ENCODE data around the gene PHACTR2.

Gene PHACTR2

GRCh38 chr6:143740213-143740612 is 62.4 kb downstream of the PHACTR2 start:
- no peak for TF ChIP-seq TCF12 (IDR thresholded peaks at IDR 0.05; ENCODE audit: low read depth)
- no peak for TF ChIP-seq CEBPB (IDR thresholded peaks at IDR 0.05)
- TF ChIP-seq TAF1 (IDR thresholded peaks at IDR 0.05; ENCODE audit: low read depth): no peak
- TF ChIP-seq ZBTB7A (IDR thresholded peaks at IDR 0.05; ENCODE audit: low read depth): no peak
- no peak for TF ChIP-seq EGR1 (IDR thresholded peaks at IDR 0.05)
- TF ChIP-seq CREB1 (IDR thresholded peaks at IDR 0.05; ENCODE audit: low read depth): no peak
- TF ChIP-seq YY1 (IDR thresholded peaks at IDR 0.05; ENCODE audit: low read depth): no peak
- TF ChIP-seq NFIC (IDR thresholded peaks at IDR 0.05): no peak

GRCh38 chr6:143741480-143741879 is 63.7 kb downstream of the PHACTR2 start:
- TF ChIP-seq MAX (IDR thresholded peaks at IDR 0.05) (no peak), TEAD4 (IDR thresholded peaks at IDR 0.05) (no peak), EGR1 (IDR thresholded peaks at IDR 0.05) (no peak), ZBTB7A (IDR thresholded peaks at IDR 0.05; ENCODE audit: low read depth) (no peak), TCF12 (IDR thresholded peaks at IDR 0.05; ENCODE audit: low read depth) (no peak), CEBPB (IDR thresholded peaks at IDR 0.05) (no peak), TAF1 (IDR thresholded peaks at IDR 0.05; ENCODE audit: low read depth) (no peak), FOXM1 (IDR thresholded peaks at IDR 0.05; ENCODE audit: borderline replicate concordance, low read depth) (no peak), REST (IDR thresholded peaks at IDR 0.05; ENCODE audit: low read depth) (no peak), RAD21 (IDR thresholded peaks at IDR 0.05; ENCODE audit: low read depth) (no peak), NFIC (IDR thresholded peaks at IDR 0.05) (no peak), CREB1 (IDR thresholded peaks at IDR 0.05; ENCODE audit: low read depth) (no peak), EP300 (IDR thresholded peaks at IDR 0.05; ENCODE audit: borderline replicate concordance) (no peak), YY1 (IDR thresholded peaks at IDR 0.05; ENCODE audit: low read depth) (no peak)
- TF ChIP-seq, protein P1, sequence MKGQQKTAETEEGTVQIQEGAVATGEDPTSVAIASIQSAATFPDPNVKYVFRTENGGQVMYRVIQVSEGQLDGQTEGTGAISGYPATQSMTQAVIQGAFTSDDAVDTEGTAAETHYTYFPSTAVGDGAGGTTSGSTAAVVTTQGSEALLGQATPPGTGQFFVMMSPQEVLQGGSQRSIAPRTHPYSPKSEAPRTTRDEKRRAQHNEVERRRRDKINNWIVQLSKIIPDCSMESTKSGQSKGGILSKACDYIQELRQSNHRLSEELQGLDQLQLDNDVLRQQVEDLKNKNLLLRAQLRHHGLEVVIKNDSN (IDR thresholded peaks at IDR 0.05): no peak

DNA sequence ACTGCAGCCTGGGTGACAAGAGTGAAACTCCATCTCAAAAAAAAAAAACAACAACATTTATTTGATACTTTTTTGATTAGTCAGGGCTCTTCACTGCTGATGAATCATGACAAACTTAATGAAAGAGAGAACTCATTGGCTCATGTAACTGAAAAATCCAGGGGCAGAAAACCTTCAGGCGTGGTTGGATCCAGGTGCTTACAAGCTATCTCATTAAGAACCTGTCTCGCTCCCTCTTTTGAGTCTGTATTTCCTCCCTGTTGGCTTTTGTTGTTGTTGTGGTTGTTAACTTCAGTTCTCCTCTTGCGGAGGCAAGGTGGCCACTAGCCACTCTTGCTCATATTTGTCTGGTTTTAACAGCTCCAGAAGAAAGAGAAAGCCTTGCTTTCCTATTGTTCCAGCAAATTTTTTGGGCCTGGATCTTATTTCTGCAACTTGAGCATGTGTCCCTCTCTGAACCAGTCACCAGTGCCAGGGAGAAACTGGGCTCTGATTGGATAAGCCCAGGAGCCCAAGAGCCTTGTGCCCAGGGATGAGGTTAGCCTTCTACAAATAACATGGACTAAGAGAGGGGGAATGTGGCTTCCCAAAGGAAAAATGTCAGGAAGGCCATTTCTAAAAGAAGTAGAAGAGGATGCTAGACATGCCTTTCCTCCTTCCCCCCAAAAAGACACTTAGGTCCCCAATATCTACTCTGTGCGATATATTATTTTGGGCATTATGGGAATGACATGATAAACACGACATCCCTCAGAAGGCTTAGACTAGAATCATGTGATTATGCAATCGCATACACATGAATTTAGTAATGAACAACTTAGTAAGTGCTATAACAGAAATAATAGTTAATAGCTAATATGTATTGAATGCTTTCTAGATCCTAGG is 64.5 kb downstream of the PHACTR2 start:
- no peak for TF ChIP-seq REST (IDR thresholded peaks at IDR 0.05; ENCODE audit: low read depth)
- TF ChIP-seq CEBPB (IDR thresholded peaks at IDR 0.05): peak; percentile 82

GRCh38 chr6:143742955-143743255 is 65.1 kb downstream of the PHACTR2 start:
- TF ChIP-seq MAX (IDR thresholded peaks at IDR 0.05): no peak
- TF ChIP-seq, protein P1 (IDR thresholded peaks at IDR 0.05): no peak
- no peak for TF ChIP-seq TCF12 (IDR thresholded peaks at IDR 0.05; ENCODE audit: low read depth)
- TF ChIP-seq FOXM1 (IDR thresholded peaks at IDR 0.05; ENCODE audit: borderline replicate concordance, low read depth): no peak
- TF ChIP-seq TEAD4 (IDR thresholded peaks at IDR 0.05): no peak
- TF ChIP-seq EP300 (IDR thresholded peaks at IDR 0.05; ENCODE audit: borderline replicate concordance): no peak

- TF ChIP-seq TEAD4 (IDR thresholded peaks at IDR 0.05) (peak; percentile 60; the same call in 1 of the 2 replicates), CREB1 (IDR thresholded peaks at IDR 0.05; ENCODE audit: low read depth) (no peak), NFIC (IDR thresholded peaks at IDR 0.05) (peak; percentile 35; the same call in 1 of the 2 replicates)
These were observed 65.8 kb downstream of the PHACTR2 start for GRCh38 chr6:143743301-143744166.

Measured in Ishikawa (cell line).